Hepatocyte (in vitro differentiated cells): Measurements from ENCODE around the gene PRRG2. TPM values are rescaled to one million over a fixed set of nuclear protein-coding genes. Genes with fewer than 3 reads are reported as not detected.

Source experiments
- DNase-seq: peaks from one replicate; pipeline ENCODE4 v3.0.0-alpha.2; 2016; ENCODE audit warnings: low spot score
- H2AFZ ChIP-seq: fragments of 200-600 bp; sonication (generic); 2 replicates; pipeline ENCODE4 v1.6.0; 2016; ENCODE audit warnings: antibody characterized with exemption, mild to moderate bottlenecking
- H3K27ac ChIP-seq: fragments of 200-600 bp; sonication (generic); 2 replicates; pipeline ENCODE4 v1.5.1; 2016; ENCODE audit warnings: mild to moderate bottlenecking
- H3K27me3 ChIP-seq: fragments of 200-600 bp; sonication (generic); 2 replicates; pipeline ENCODE4 v1.6.1; 2016
- H3K36me3 ChIP-seq: fragments of 200-600 bp; sonication (generic); replicated peaks from 2 replicates; pipeline ENCODE4 v1.5.1; 2016; ENCODE audit warnings: low read depth; ENCODE audit not compliant: insufficient read depth
- H3K4me1 ChIP-seq: fragments of 200-600 bp; sonication (generic); 2 replicates; pipeline ENCODE4 v1.5.1; 2016; ENCODE audit warnings: mild to moderate bottlenecking, moderate library complexity; ENCODE audit not compliant: insufficient read depth
- H3K4me2 ChIP-seq: fragments of 200-600 bp; sonication (generic); 2 replicates; pipeline ENCODE4 v1.6.0; 2016
- H3K4me3 ChIP-seq: fragments of 200-600 bp; sonication (generic); 2 replicates; pipeline ENCODE4 v1.5.1; 2016; ENCODE audit warnings: mild to moderate bottlenecking
- H3K79me2 ChIP-seq: fragments of 200-600 bp; sonication (generic); 2 replicates; pipeline ENCODE4 v1.6.0; 2017; ENCODE audit warnings: mild to moderate bottlenecking
- H3K9me2 ChIP-seq: fragments of 200-600 bp; sonication (generic); replicated peaks from 2 replicates; pipeline ENCODE4 v1.6.0; 2017; ENCODE audit warnings: mild to moderate bottlenecking; ENCODE audit not compliant: insufficient read depth
- H3K9me3 ChIP-seq: fragments of 200-600 bp; sonication (generic); 2 replicates; pipeline ENCODE4 v1.5.1; 2016; ENCODE audit warnings: low read depth, mild to moderate bottlenecking
- H4K20me1 ChIP-seq: fragments of 200-600 bp; sonication (generic); 2 replicates; pipeline ENCODE4 v1.6.0; 2016; ENCODE audit warnings: mild to moderate bottlenecking; ENCODE audit not compliant: insufficient read depth, poor library complexity, severe bottlenecking
- CTCF ChIP-seq: fragments of 200-600 bp; sonication (generic); IDR thresholded peaks from 2 replicates; pipeline ENCODE4 v1.5.1; 2016; ENCODE audit warnings: antibody characterized with exemption, mild to moderate bottlenecking; ENCODE audit not compliant: poor library complexity
- EZH2 ChIP-seq: fragments of 200-600 bp; sonication (generic); IDR thresholded peaks from 2 replicates; pipeline ENCODE4 v1.6.1; 2016; ENCODE audit warnings: antibody characterized with exemption, mild to moderate bottlenecking, borderline replicate concordance
- EZH2phosphoT487 ChIP-seq: fragments of 200-600 bp; sonication (generic); IDR thresholded peaks from one replicate; pipeline ENCODE4 v1.6.1; 2018; ENCODE audit warnings: antibody characterized with exemption, mild to moderate bottlenecking, low read depth, moderate library complexity; ENCODE audit not compliant: unreplicated experiment, severe bottlenecking
- WGBS: methylation state at CpG from one replicate; pipeline ENCODE4 v1.1.6; 2016; ENCODE audit warnings: low lambda C conversion rate; ENCODE audit errors: missing lambda C conversion rate; 5-methylcytosine and 5-hydroxymethylcytosine counted together
- polyA plus RNA-seq: library from polyadenylated mRNA; unstranded; fragments of >200 nt; fragmentation: Nextera tagmentation; extraction: Ambion mirVana; gene quantifications from 2 replicates; pipeline ENCODE4 v1.2.1, GENCODE V29; 2016
- total RNA-seq: library from RNA; depleted of rRNA; stranded (reverse); fragments of >200 nt; gene quantifications from 2 replicates; pipeline ENCODE4 v1.2.3, GENCODE V29; 2014

The PRRG2 gene
- total and polyA plus RNA-seq, 2 experiments from 2014 or later, result 4.0 to 10.2 TPM

GRCh38 chr19:49541914-49542313 is 39.2 kb upstream of the PRRG2 start:
- no peak for DNase-seq
- no peaks in the 10 kb centered on the region for H3K36me3 ChIP-seq
- H3K4me1 ChIP-seq, result peaks cover 8% of the 10 kb centered on the region
- H3K4me2 ChIP-seq, result no peak overlapping the region
- no peaks in the 10 kb centered on the region for H4K20me1 ChIP-seq
- H3K4me3 ChIP-seq, result no peak overlapping the region
- no peak overlapping the region for H2AFZ ChIP-seq
- H3K27me3 ChIP-seq, result no peaks in the 10 kb centered on the region
- H3K27ac ChIP-seq, result no peak overlapping the region
- 98% methylated on average over 6 of the region's 6 CpGs for WGBS
- H3K79me2 ChIP-seq, result no peaks in the 10 kb centered on the region
- no peak for TF ChIP-seq EZH2phosphoT487
- TF ChIP-seq CTCF, result no peak
- H3K9me2 ChIP-seq, result no peaks in the 10 kb centered on the region
- no peaks in the 10 kb centered on the region for H3K9me3 ChIP-seq

GRCh38 chr19:49542446-49542845 is 38.7 kb upstream of the PRRG2 start:
- WGBS, result 94% methylated on average over 15 of the region's 16 CpGs
- H3K27me3 ChIP-seq, result no peaks in the 10 kb centered on the region
- no peak overlapping the region for H2AFZ ChIP-seq
- no peak for TF ChIP-seq EZH2phosphoT487
- TF ChIP-seq CTCF, result no peak
- TF ChIP-seq EZH2, result no peak
- H3K9me3 ChIP-seq, result no peaks in the 10 kb centered on the region
- H3K36me3 ChIP-seq, result no peaks in the 10 kb centered on the region
- no peak overlapping the region for H3K4me2 ChIP-seq
- peaks cover 8% of the 10 kb centered on the region for H3K4me1 ChIP-seq
- no peak overlapping the region for H3K27ac ChIP-seq
- H4K20me1 ChIP-seq, result no peaks in the 10 kb centered on the region
- no peaks in the 10 kb centered on the region for H3K9me2 ChIP-seq
- H3K4me3 ChIP-seq, result no peak overlapping the region
- H3K79me2 ChIP-seq, result no peaks in the 10 kb centered on the region
- no peak for DNase-seq

GRCh38 chr19:49543032-49543431 is 38.1 kb upstream of the PRRG2 start:
- H3K4me3 ChIP-seq, result no peak overlapping the region
- H3K36me3 ChIP-seq, result no peaks in the 10 kb centered on the region
- H3K4me2 ChIP-seq, result no peak overlapping the region
- H3K79me2 ChIP-seq, result no peaks in the 10 kb centered on the region
- no peaks in the 10 kb centered on the region for H3K9me3 ChIP-seq
- no peak overlapping the region for H3K27ac ChIP-seq
- no peak overlapping the region for H2AFZ ChIP-seq
- DNase-seq, result no peak
- peaks cover 8% of the 10 kb centered on the region for H3K4me1 ChIP-seq
- TF ChIP-seq EZH2phosphoT487 (no peak), EZH2 (no peak), CTCF (no peak)
- no peaks in the 10 kb centered on the region for H3K9me2 ChIP-seq
- H4K20me1 ChIP-seq, result no peaks in the 10 kb centered on the region
- H3K27me3 ChIP-seq, result no peaks in the 10 kb centered on the region
- 97% methylated on average over 14 of the region's 14 CpGs for WGBS

- Histone ChIP-seq H3K9me3 (no peaks in the 10 kb centered on the region), H3K79me2 (no peaks in the 10 kb centered on the region), H3K4me1 (peaks cover 8% of the 10 kb centered on the region), H3K36me3 (no peaks in the 10 kb centered on the region), H3K27ac (no peak overlapping the region), H4K20me1 (no peaks in the 10 kb centered on the region), H3K27me3 (no peaks in the 10 kb centered on the region), H3K4me2 (no peak overlapping the region), H3K4me3 (no peak overlapping the region), H2AFZ (no peak overlapping the region), H3K9me2 (no peaks in the 10 kb centered on the region)
- no peak for DNase-seq
- TF ChIP-seq EZH2phosphoT487, result no peak
- WGBS, result 94% methylated on average over 5 of the region's 5 CpGs
These were observed 37.0 kb upstream of the PRRG2 start for GRCh38 chr19:49544154-49544553.
